ENCODE measurements around the gene ORMDL3. TPM values are rescaled to one million over a fixed set of nuclear protein-coding genes. Genes with fewer than 3 reads are reported as not detected.

ORMDL3 gene
- total RNA-seq, 1 experiment from 2014 or later = 58.6 TPM

DNA sequence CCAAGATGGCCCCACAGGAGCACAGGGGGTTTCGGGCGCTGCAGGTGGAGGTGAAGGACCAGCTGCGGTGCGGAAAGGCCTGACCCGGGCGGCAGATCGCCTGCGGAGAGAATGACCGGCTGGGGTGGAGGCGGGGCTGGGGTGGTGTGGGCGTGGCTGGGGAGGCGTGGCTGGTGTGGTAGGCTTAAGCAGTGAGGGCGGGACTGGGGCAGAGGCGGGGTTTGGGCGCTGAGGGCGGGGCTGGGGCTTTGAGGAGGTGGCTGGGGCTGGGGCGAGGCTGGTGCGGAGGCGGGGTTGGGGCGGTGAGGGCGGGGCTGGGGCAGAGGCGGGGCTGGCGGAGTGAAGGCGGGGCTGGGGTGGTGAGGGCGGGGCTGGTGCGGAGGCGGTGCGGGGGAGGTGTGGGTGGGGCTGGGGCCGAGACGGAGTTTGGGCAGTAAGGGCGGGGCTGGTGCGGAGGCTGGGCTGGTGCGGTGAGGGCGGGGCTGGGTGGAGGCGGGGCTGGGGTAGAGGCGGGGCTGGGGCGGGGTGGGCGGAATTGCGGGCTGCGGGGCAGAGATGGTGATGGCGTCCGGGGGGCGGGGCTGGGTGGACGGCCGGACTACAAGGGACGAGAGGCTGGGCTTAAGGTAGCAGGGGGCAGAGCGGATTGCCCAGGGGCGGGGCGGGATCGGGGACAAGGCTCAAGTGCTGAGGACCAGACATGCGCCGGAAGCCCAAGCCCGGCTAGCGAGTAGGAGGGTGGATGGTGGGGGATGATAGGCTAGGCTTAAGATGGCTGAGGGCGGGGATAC, 25.5 kb upstream of the ORMDL3 start:
- Histone ChIP-seq H3K9ac (ENCODE audit: extremely low read depth, insufficient read length, low read length) (no peak overlapping the region), H3K4me1 (ENCODE audit: insufficient read depth, low read length) (peaks cover 2% of the 10 kb centered on the region; the same call in 1 of the 2 replicates), H2BK15ac (ENCODE audit: low read depth, low read length) (no peak overlapping the region), H3K27ac (ENCODE audit: insufficient read length, low read depth, low read length) (no peak overlapping the region), H2BK20ac (ENCODE audit: low read depth, low read length, poor library complexity, severe bottlenecking) (no peak overlapping the region), H2BK5ac (ENCODE audit: insufficient read length, low read length) (no peak overlapping the region), H3K56ac (ENCODE audit: insufficient read length, low read depth, low read length) (no peak overlapping the region), H3K18ac (ENCODE audit: insufficient read length, low read depth, low read length) (peak overlapping the region; percentile 59), H3K14ac (ENCODE audit: insufficient read depth, low read length) (peak overlapping the region; percentile 85), H2BK12ac (ENCODE audit: insufficient read length, low read depth, low read length) (no peak overlapping the region), H3K4ac (ENCODE audit: low read depth, low read length) (no peak overlapping the region), H3K9me3 (ENCODE audit: control insufficient read depth, low read depth, low read length) (no peaks in the 10 kb centered on the region), H4K91ac (ENCODE audit: insufficient read length, low read depth, low read length) (no peak overlapping the region), H4K5ac (ENCODE audit: insufficient read length, low read depth, low read length) (no peak overlapping the region), H3K27me3 (ENCODE audit: insufficient read depth, low read length) (no peaks in the 10 kb centered on the region), H3K23ac (ENCODE audit: insufficient read length, low read depth, low read length) (no peak overlapping the region), H4K20me1 (ENCODE audit: control insufficient read depth, insufficient read depth, insufficient read length) (no peaks in the 10 kb centered on the region), H4K8ac (replicated peaks; ENCODE audit: insufficient read length, low read depth, low read length) (no peak overlapping the region), H2AFZ (ENCODE audit: low read length) (no peak overlapping the region), H3K4me2 (ENCODE audit: insufficient read depth, insufficient read length, low read length) (peak overlapping the region; percentile 65), H2BK120ac (ENCODE audit: low read depth, low read length, poor library complexity, severe bottlenecking) (no peak overlapping the region), H3K79me1 (ENCODE audit: insufficient read depth, low read depth, low read length, poor library complexity, severe bottlenecking) (no peaks in the 10 kb centered on the region), H3K79me2 (ENCODE audit: insufficient read depth, low read length) (no peaks in the 10 kb centered on the region), H2AK5ac (ENCODE audit: insufficient read length, low read length) (no peak overlapping the region), H3T11ph (ENCODE audit: low read length) (no peak overlapping the region), H3K23me2 (ENCODE audit: insufficient read length, low read depth, low read length, poor library complexity, severe bottlenecking) (peaks cover 8% of the 10 kb centered on the region)
- DNase-seq = peak; percentile 100
- Mint-ChIP-seq H3K27me3 (ENCODE audit: low read depth) (peaks cover 18% of the 10 kb centered on the region), H3K27ac (peak overlapping the region in 2 of 3 experiments; percentile 98; a peak in 4 of 7 replicates), H3K4me3 (peak overlapping the region; percentile 81 to 91), H3K4me1 (peaks cover 17 to 22% of the 10 kb centered on the region in 2 experiments), H3K9me3 (no peaks in the 10 kb centered on the region; a peak in 1 of 5 replicates), H3K36me3 (ENCODE audit: insufficient read depth in 1 of 3, low read depth in 3 of 3) (no peaks in the 10 kb centered on the region)
- WGBS (ENCODE audit: extremely low coverage, insufficient read length, low lambda C conversion rate) = no CpG with 5 or more reads among the region's 55 CpGs
- TF ChIP-seq, protein P1, sequence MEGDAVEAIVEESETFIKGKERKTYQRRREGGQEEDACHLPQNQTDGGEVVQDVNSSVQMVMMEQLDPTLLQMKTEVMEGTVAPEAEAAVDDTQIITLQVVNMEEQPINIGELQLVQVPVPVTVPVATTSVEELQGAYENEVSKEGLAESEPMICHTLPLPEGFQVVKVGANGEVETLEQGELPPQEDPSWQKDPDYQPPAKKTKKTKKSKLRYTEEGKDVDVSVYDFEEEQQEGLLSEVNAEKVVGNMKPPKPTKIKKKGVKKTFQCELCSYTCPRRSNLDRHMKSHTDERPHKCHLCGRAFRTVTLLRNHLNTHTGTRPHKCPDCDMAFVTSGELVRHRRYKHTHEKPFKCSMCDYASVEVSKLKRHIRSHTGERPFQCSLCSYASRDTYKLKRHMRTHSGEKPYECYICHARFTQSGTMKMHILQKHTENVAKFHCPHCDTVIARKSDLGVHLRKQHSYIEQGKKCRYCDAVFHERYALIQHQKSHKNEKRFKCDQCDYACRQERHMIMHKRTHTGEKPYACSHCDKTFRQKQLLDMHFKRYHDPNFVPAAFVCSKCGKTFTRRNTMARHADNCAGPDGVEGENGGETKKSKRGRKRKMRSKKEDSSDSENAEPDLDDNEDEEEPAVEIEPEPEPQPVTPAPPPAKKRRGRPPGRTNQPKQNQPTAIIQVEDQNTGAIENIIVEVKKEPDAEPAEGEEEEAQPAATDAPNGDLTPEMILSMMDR (conservative IDR thresholded peaks at IDR 0.05) = no peak

All from H9 (cell line).